ENCODE data around the gene PI4KB.

DNA sequence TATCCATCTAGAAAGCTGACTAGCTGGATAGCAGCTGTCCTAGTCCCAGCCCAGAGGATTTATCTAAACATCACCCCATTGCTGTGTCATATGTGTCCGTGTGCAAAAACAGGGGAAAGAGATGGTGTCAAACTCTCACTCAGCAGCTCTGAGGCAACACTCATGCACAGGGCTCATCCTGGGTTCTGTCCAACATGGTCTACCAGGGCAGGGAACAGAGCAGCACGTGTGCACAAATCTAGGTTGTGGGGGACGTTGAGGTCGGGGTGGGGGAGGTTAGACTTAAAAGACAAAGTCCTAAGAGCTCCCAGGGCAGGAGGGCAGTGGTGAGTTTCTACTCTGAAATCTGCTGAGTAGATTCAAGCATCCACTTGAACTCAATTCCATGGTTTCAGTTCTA lies 16.2 kb downstream of the PI4KB start:
- TF ChIP-seq, protein P1, sequence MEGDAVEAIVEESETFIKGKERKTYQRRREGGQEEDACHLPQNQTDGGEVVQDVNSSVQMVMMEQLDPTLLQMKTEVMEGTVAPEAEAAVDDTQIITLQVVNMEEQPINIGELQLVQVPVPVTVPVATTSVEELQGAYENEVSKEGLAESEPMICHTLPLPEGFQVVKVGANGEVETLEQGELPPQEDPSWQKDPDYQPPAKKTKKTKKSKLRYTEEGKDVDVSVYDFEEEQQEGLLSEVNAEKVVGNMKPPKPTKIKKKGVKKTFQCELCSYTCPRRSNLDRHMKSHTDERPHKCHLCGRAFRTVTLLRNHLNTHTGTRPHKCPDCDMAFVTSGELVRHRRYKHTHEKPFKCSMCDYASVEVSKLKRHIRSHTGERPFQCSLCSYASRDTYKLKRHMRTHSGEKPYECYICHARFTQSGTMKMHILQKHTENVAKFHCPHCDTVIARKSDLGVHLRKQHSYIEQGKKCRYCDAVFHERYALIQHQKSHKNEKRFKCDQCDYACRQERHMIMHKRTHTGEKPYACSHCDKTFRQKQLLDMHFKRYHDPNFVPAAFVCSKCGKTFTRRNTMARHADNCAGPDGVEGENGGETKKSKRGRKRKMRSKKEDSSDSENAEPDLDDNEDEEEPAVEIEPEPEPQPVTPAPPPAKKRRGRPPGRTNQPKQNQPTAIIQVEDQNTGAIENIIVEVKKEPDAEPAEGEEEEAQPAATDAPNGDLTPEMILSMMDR (IDR thresholded peaks at IDR 0.05; ENCODE audit: poor library complexity, severe bottlenecking), result no peak
- TF ChIP-seq TAF1 (IDR thresholded peaks at IDR 0.05; ENCODE audit: low read depth) (no peak), POLR2AphosphoS5 (IDR thresholded peaks at IDR 0.05) (no peak)

Measured in neural cell (in vitro differentiated cells).